ENCODE results near the gene HEPN1. TPM values are rescaled to one million over a fixed set of nuclear protein-coding genes. Genes with fewer than 3 reads are reported as not detected.

HEPN1 gene
- total and polyA plus RNA-seq, 5 donors from 2014 or later, result not detected

DNA sequence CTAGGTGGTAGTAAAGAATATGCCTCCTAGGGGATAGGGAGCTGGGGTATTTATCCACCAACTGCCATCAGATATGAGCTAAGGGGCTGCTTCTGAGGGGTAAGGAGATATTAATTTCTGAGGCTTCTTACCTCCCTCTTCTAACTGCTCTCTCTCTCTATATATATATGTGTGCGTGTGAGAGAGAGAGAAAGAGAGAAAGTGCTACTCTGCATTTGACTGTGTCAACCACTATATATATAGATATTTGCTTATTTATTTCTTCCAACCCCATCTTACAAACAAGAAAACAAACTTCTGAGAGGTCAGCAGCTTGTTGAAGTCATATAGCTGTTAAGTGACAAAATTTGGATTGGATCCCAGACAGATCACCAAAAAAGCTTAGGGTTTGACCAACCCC lies 22.7 kb downstream of the HEPN1 start:
- Mint-ChIP-seq H3K4me3 (no peak overlapping the region), H3K4me1 (peaks cover 0 to 13% (median 6%) of the 10 kb centered on the region in 4 donors), H3K9me3 (peaks cover 0 to 3% (median 0%) of the 10 kb centered on the region in 7 donors), H3K36me3 (no peaks in the 10 kb centered on the region), H3K27ac (no peak overlapping the region), H3K27me3 (peaks cover 24% of the 10 kb centered on the region)
- no peaks in the 10 kb centered on the region for H3K4me1 ChIP-seq (ENCODE audit: control insufficient read depth, insufficient read depth, low read length, poor library complexity, severe bottlenecking)
- no peak overlapping the region for H3K4me3 ChIP-seq (ENCODE audit: low read depth, low read length)
- no peaks in the 10 kb centered on the region for H3K9me3 ChIP-seq (ENCODE audit: control insufficient read depth in 2 of 2, low read length in 2 of 2)
- H3K27me3 ChIP-seq (ENCODE audit: control insufficient read depth, insufficient read depth, low read length), result peaks cover 7% of the 10 kb centered on the region
- H3K27ac ChIP-seq (ENCODE audit: insufficient read depth, low read length, poor library complexity, severe bottlenecking), result no peak overlapping the region
- ATAC-seq (ENCODE audit: low read depth in 2 of 2) (no peak), DNase-seq (no peak)
- H3K36me3 ChIP-seq (ENCODE audit: control insufficient read depth, insufficient read depth, low read length), result no peaks in the 10 kb centered on the region

DNA sequence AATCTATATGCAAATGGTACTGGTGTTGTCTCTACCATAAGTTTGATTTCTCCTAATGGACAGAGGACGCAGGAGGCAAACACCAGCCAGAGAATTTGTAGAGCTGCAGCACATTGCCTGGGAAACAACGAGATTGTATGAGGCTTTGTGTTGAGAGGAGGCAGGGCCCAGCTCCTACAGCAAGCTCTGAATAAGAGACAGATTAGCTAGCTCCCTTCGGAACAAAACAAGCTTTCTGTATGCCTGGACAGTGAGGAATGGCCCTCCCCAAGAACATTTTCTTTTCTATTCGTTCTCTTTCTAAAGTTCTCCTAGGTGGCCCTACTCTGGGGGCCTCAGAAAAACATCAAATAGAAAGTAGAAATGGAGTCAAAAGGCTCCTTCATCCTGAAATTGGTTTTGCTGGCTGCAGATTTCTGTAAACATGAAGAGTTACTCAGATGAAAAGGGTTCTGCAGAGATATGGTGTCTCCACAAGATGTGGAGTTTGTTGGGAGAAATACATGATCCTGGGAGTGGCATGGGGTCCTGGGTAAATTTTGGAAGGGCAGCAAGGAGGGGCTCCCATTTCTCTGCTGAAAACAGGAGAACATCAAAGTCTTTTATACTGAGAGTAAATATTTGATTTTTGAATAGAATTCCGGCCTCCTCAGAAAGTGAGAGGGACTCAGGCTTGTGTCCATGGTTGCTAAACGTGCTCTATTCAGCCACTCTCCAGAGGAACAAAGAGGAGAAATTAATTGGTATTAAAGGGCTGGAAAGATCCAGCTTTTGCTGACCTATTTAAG lies 23.6 kb downstream of the HEPN1 start:
- Mint-ChIP-seq H3K4me3 (no peak overlapping the region), H3K4me1 (peaks cover 0 to 13% (median 6%) of the 10 kb centered on the region in 4 donors), H3K9me3 (peaks cover 0 to 3% (median 0%) of the 10 kb centered on the region in 7 donors), H3K27ac (peak overlapping the region in 2 of 3 donors; percentile 6 to 57), H3K27me3 (peaks cover 18% of the 10 kb centered on the region), H3K36me3 (no peaks in the 10 kb centered on the region)
- ATAC-seq (ENCODE audit: low read depth in 2 of 2) (no peak), DNase-seq (no peak)
- no peak overlapping the region for H3K4me3 ChIP-seq (ENCODE audit: low read depth, low read length)
- H3K4me1 ChIP-seq (ENCODE audit: control insufficient read depth, insufficient read depth, low read length, poor library complexity, severe bottlenecking), result no peaks in the 10 kb centered on the region
- no peaks in the 10 kb centered on the region for H3K9me3 ChIP-seq (ENCODE audit: control insufficient read depth in 2 of 2, low read length in 2 of 2)
- H3K27ac ChIP-seq (ENCODE audit: insufficient read depth, low read length, poor library complexity, severe bottlenecking), result no peak overlapping the region
- H3K36me3 ChIP-seq (ENCODE audit: control insufficient read depth, insufficient read depth, low read length), result no peaks in the 10 kb centered on the region
- H3K27me3 ChIP-seq (ENCODE audit: control insufficient read depth, insufficient read depth, low read length), result peaks cover 7% of the 10 kb centered on the region

GRCh38 chr11:124943254-124943616 lies 24.2 kb downstream of the HEPN1 start:
- Histone ChIP-seq H3K36me3 (ENCODE audit: control insufficient read depth, insufficient read depth, low read length) (no peaks in the 10 kb centered on the region), H3K27ac (ENCODE audit: insufficient read depth, low read length, poor library complexity, severe bottlenecking) (no peak overlapping the region), H3K4me1 (ENCODE audit: control insufficient read depth, insufficient read depth, low read length, poor library complexity, severe bottlenecking) (no peaks in the 10 kb centered on the region), H3K4me3 (ENCODE audit: low read depth, low read length) (no peak overlapping the region), H3K27me3 (ENCODE audit: control insufficient read depth, insufficient read depth, low read length) (peaks cover 7% of the 10 kb centered on the region), H3K9me3 (ENCODE audit: control insufficient read depth in 2 of 2, low read length in 2 of 2) (no peaks in the 10 kb centered on the region)
- H3K36me3 Mint-ChIP-seq, result peaks cover under 1% of the 10 kb centered on the region
- H3K9me3 Mint-ChIP-seq, result peaks cover 0 to 5% (median 2%) of the 10 kb centered on the region in 7 donors
- H3K27me3 Mint-ChIP-seq, result peaks cover 24% of the 10 kb centered on the region
- DNase-seq (no peak), ATAC-seq (ENCODE audit: low read depth in 2 of 2) (no peak)
- peaks cover 0 to 13% (median 7%) of the 10 kb centered on the region in 4 donors for H3K4me1 Mint-ChIP-seq
- peak overlapping the region in 1 of 3 donors; percentile 6 for H3K27ac Mint-ChIP-seq
- no peak overlapping the region for H3K4me3 Mint-ChIP-seq

GRCh38 chr11:124943741-124944140 lies 24.7 kb downstream of the HEPN1 start:
- DNase-seq (peak in 1 of 3 donors; percentile 37), ATAC-seq (ENCODE audit: low read depth in 2 of 2) (no peak)
- H3K36me3 Mint-ChIP-seq, result peaks cover 6% of the 10 kb centered on the region
- no peaks in the 10 kb centered on the region for H3K36me3 ChIP-seq (ENCODE audit: control insufficient read depth, insufficient read depth, low read length)
- H3K9me3 Mint-ChIP-seq, result peaks cover 0 to 7% (median 3%) of the 10 kb centered on the region in 7 donors
- H3K27ac Mint-ChIP-seq, result peak overlapping the region in 2 of 3 donors; percentile 6 to 39
- H3K4me1 ChIP-seq (ENCODE audit: control insufficient read depth, insufficient read depth, low read length, poor library complexity, severe bottlenecking), result no peaks in the 10 kb centered on the region
- H3K27me3 ChIP-seq (ENCODE audit: control insufficient read depth, insufficient read depth, low read length), result peaks cover 7% of the 10 kb centered on the region
- no peak overlapping the region for H3K27ac ChIP-seq (ENCODE audit: insufficient read depth, low read length, poor library complexity, severe bottlenecking)
- no peaks in the 10 kb centered on the region for H3K9me3 ChIP-seq (ENCODE audit: control insufficient read depth in 2 of 2, low read length in 2 of 2)
- peaks cover 28% of the 10 kb centered on the region for H3K27me3 Mint-ChIP-seq
- H3K4me3 Mint-ChIP-seq, result no peak overlapping the region
- H3K4me1 Mint-ChIP-seq, result peaks cover 5 to 15% (median 10%) of the 10 kb centered on the region in 4 donors
- H3K4me3 ChIP-seq (ENCODE audit: low read depth, low read length), result no peak overlapping the region

GRCh38 chr11:124944565-124944964 lies 25.5 kb downstream of the HEPN1 start:
- Mint-ChIP-seq H3K4me1 (peaks cover 6 to 21% (median 12%) of the 10 kb centered on the region in 4 donors), H3K27me3 (peaks cover 28% of the 10 kb centered on the region), H3K4me3 (no peak overlapping the region), H3K9me3 (peaks cover 0 to 7% (median 6%) of the 10 kb centered on the region in 7 donors), H3K36me3 (peaks cover 6% of the 10 kb centered on the region), H3K27ac (peak overlapping the region in 1 of 3 donors; percentile 6)
- DNase-seq (no peak), ATAC-seq (ENCODE audit: low read depth in 2 of 2) (no peak)
- no peak overlapping the region for H3K4me3 ChIP-seq (ENCODE audit: low read depth, low read length)
- no peaks in the 10 kb centered on the region for H3K36me3 ChIP-seq (ENCODE audit: control insufficient read depth, insufficient read depth, low read length)
- peaks cover under 1% of the 10 kb centered on the region for H3K4me1 ChIP-seq (ENCODE audit: control insufficient read depth, insufficient read depth, low read length, poor library complexity, severe bottlenecking)
- no peak overlapping the region for H3K27ac ChIP-seq (ENCODE audit: insufficient read depth, low read length, poor library complexity, severe bottlenecking)
- peaks cover 4% of the 10 kb centered on the region for H3K27me3 ChIP-seq (ENCODE audit: control insufficient read depth, insufficient read depth, low read length)
- no peaks in the 10 kb centered on the region for H3K9me3 ChIP-seq (ENCODE audit: control insufficient read depth in 2 of 2, low read length in 2 of 2)

GRCh38 chr11:124945826-124946225 lies 26.8 kb downstream of the HEPN1 start:
- Mint-ChIP-seq H3K27me3 (peaks cover 28% of the 10 kb centered on the region), H3K4me3 (no peak overlapping the region), H3K4me1 (peaks cover 6 to 21% (median 12%) of the 10 kb centered on the region in 4 donors), H3K27ac (no peak overlapping the region), H3K36me3 (peaks cover 6% of the 10 kb centered on the region), H3K9me3 (peaks cover 0 to 7% (median 6%) of the 10 kb centered on the region in 7 donors)
- Histone ChIP-seq H3K4me1 (ENCODE audit: control insufficient read depth, insufficient read depth, low read length, poor library complexity, severe bottlenecking) (peaks cover 13% of the 10 kb centered on the region), H3K9me3 (ENCODE audit: control insufficient read depth in 2 of 2, low read length in 2 of 2) (no peaks in the 10 kb centered on the region), H3K4me3 (ENCODE audit: low read depth, low read length) (no peak overlapping the region), H3K27ac (ENCODE audit: insufficient read depth, low read length, poor library complexity, severe bottlenecking) (no peak overlapping the region), H3K27me3 (ENCODE audit: control insufficient read depth, insufficient read depth, low read length) (peaks cover 3% of the 10 kb centered on the region), H3K36me3 (ENCODE audit: control insufficient read depth, insufficient read depth, low read length) (no peaks in the 10 kb centered on the region)
- DNase-seq (no peak), ATAC-seq (ENCODE audit: low read depth in 2 of 2) (no peak)

DNA sequence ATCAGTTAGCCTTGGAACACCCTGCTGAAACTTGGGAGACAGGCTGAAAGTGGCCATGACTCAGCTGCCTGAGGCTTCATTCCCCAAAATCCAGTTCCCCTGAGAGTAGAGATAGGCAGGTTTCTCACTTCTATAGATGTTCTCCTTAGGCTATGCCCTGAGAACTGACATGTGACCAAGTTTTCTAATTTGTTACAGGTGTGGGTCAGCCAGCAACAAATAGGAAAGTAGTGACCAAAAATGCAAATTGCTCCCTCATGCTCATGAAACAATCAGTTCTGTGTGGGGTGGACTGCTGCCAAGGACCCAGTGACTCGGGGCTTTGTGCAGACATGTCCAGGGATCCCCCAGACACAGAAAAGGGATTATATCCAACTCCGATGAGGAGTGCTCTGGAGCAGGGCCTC lies 27.7 kb downstream of the HEPN1 start:
- peaks cover 0 to 7% (median 6%) of the 10 kb centered on the region in 7 donors for H3K9me3 Mint-ChIP-seq
- Histone ChIP-seq H3K9me3 (ENCODE audit: control insufficient read depth in 2 of 2, low read length in 2 of 2) (no peaks in the 10 kb centered on the region), H3K4me3 (ENCODE audit: low read depth, low read length) (no peak overlapping the region), H3K27ac (ENCODE audit: insufficient read depth, low read length, poor library complexity, severe bottlenecking) (no peak overlapping the region), H3K36me3 (ENCODE audit: control insufficient read depth, insufficient read depth, low read length) (no peaks in the 10 kb centered on the region), H3K4me1 (ENCODE audit: control insufficient read depth, insufficient read depth, low read length, poor library complexity, severe bottlenecking) (peaks cover 22% of the 10 kb centered on the region), H3K27me3 (ENCODE audit: control insufficient read depth, insufficient read depth, low read length) (no peaks in the 10 kb centered on the region)
- ATAC-seq (ENCODE audit: low read depth in 2 of 2) (no peak), DNase-seq (no peak)
- H3K27me3 Mint-ChIP-seq, result peaks cover 23% of the 10 kb centered on the region
- no peak overlapping the region for H3K27ac Mint-ChIP-seq
- peaks cover 6 to 21% (median 12%) of the 10 kb centered on the region in 4 donors for H3K4me1 Mint-ChIP-seq
- no peak overlapping the region for H3K4me3 Mint-ChIP-seq
- peaks cover 6% of the 10 kb centered on the region for H3K36me3 Mint-ChIP-seq
